B cell (primary cell): Measurements from ENCODE around the gene HS3ST2. TPM values are rescaled to one million over a fixed set of nuclear protein-coding genes. Genes with fewer than 3 reads are reported as not detected.

Experiments used
- ATAC-seq: fragments of 200-7000 bp; cut with Tn5 transposase; one replicate; pipeline ENCODE4 v1.10.0; 2021; ENCODE audit warnings: low read depth, mild to moderate bottlenecking, moderate number of reproducible peaks, moderate library complexity
- CTCF ChIA-PET: fragments of 350-600 bp; sonication (Branson Sonifier 250); formaldehyde crosslinking; loops from one replicate; lab custom pipeline; 2021; ENCODE audit warnings: antibody characterized with exemption, inconsistent platforms; lab: Charles Lee
- POLR2A ChIA-PET: fragments of 350-600 bp; sonication (Branson Sonifier 250); formaldehyde crosslinking; loops from one replicate; lab custom pipeline; 2021; ENCODE audit warnings: antibody characterized with exemption; lab: Charles Lee
- DNase-seq: peaks from one replicate; pipeline ENCODE4 v3.0.0; 2013
- H2AFZ ChIP-seq: 2 replicates; pipeline ENCODE4 v1.6.1; 2012; ENCODE audit warnings: mild to moderate bottlenecking, low read depth, low read length; ENCODE audit not compliant: insufficient read depth, poor library complexity, severe bottlenecking
- H3K27ac ChIP-seq, 2 donors: 1 replicate in 1 of 2; 2 replicates in 1 of 2; pipeline ENCODE4 v1.5.1; 2012 to 2013; ENCODE audit warnings: low read length in 2 of 2, mild to moderate bottlenecking in 2 of 2, moderate library complexity in 1 of 2
- H3K27me3 ChIP-seq, 4 experiments: fragments of 200-600 bp in 1 of 4; sonication (generic) in 1 of 4; replicated peaks in 1 of 4; 1 replicate in 2 of 4; 2 replicates in 2 of 4; pipeline versions ENCODE4 v1.6.1 to v1.7.0; 2013 to 2016; ENCODE audit warnings: low read length in 3 of 4, mild to moderate bottlenecking in 2 of 4, mixed read lengths in 1 of 4, moderate library complexity in 1 of 4; ENCODE audit not compliant: insufficient read depth in 4 of 4, control insufficient read depth in 3 of 4; ENCODE audit errors: control extremely low read depth in 1 of 4
- H3K36me3 ChIP-seq, 2 experiments: replicated peaks in 1 of 2; 1 replicate in 1 of 2; 2 replicates in 1 of 2; pipeline versions ENCODE4 v1.6.1 to v1.7.1; 2013; ENCODE audit warnings: low read length in 1 of 2; ENCODE audit not compliant: insufficient read depth in 2 of 2, control insufficient read depth in 1 of 2; ENCODE audit errors: control extremely low read depth in 1 of 2, extremely low read depth in 1 of 2
- H3K4me1 ChIP-seq, 2 donors: fragments of 200-600 bp in 1 of 2; sonication (generic) in 1 of 2; 1 replicate in 1 of 2; 2 replicates in 1 of 2; pipeline versions ENCODE4 v1.5.1 to v1.6.1; 2013 to 2017; ENCODE audit warnings: low read length in 2 of 2; ENCODE audit not compliant: control insufficient read depth in 2 of 2, insufficient read depth in 2 of 2
- H3K4me2 ChIP-seq: replicated peaks from 2 replicates; pipeline ENCODE3; 2012; ENCODE audit warnings: mild to moderate bottlenecking, low read depth, low read length; ENCODE audit not compliant: poor library complexity, severe bottlenecking
- H3K4me3 ChIP-seq, 5 experiments: fragments of 200-600 bp in 1 of 5; sonication (generic) in 1 of 5; 1 replicate in 3 of 5; 2 replicates in 2 of 5; pipeline versions ENCODE4 v1.5.1 to v1.7.0; 2011 to 2016; ENCODE audit warnings: low read length in 4 of 5, mild to moderate bottlenecking in 4 of 5, low read depth in 2 of 5, control low read depth in 1 of 5, moderate library complexity in 1 of 5; ENCODE audit not compliant: insufficient read depth in 1 of 5; ENCODE audit errors: control extremely low read depth in 1 of 5, extremely low read depth in 1 of 5
- H3K79me2 ChIP-seq: fragments of 200-600 bp; sonication (generic); one replicate; pipeline ENCODE4 v1.6.0; 2016; ENCODE audit warnings: low read length; ENCODE audit not compliant: control insufficient read depth, insufficient read depth
- H3K9ac ChIP-seq: fragments of 200-600 bp; sonication (generic); 2 replicates; pipeline ENCODE4 v1.6.1; 2017; ENCODE audit warnings: mild to moderate bottlenecking, low read length, moderate library complexity
- H3K9me3 ChIP-seq, 3 donors: one replicate each; pipeline versions ENCODE4 v1.6.1 to v1.7.1; 2013; ENCODE audit warnings: low read length in 2 of 3; ENCODE audit not compliant: control insufficient read depth in 2 of 3, insufficient read depth in 1 of 3; ENCODE audit errors: control extremely low read depth in 1 of 3
- H4K20me1 ChIP-seq: 2 replicates; pipeline ENCODE4 v1.6.0; 2012; ENCODE audit warnings: mild to moderate bottlenecking, low read length; ENCODE audit not compliant: insufficient read depth, control insufficient read depth, poor library complexity, severe bottlenecking
- H3K27ac Mint-ChIP-seq: one replicate; pipeline ENCODE4 v1.8.0; 2021; ENCODE audit warnings: mixed read lengths
- H3K27me3 Mint-ChIP-seq: one replicate; pipeline ENCODE4 v1.8.0; 2021; ENCODE audit warnings: mixed read lengths
- H3K4me1 Mint-ChIP-seq: one replicate; pipeline ENCODE4 v1.8.0; 2021; ENCODE audit warnings: mixed read lengths
- H3K4me3 Mint-ChIP-seq: one replicate; pipeline ENCODE4 v1.8.0; 2021; ENCODE audit warnings: mixed read lengths
- H3K9me3 Mint-ChIP-seq: one replicate; pipeline ENCODE4 v1.8.0; 2022; ENCODE audit warnings: mixed read lengths; ENCODE audit not compliant: insufficient read depth
- CTCF ChIP-seq: fragments of 200-600 bp; IDR thresholded peaks from one replicate; pipeline ENCODE4 v1.8.0; 2022; ENCODE audit warnings: antibody characterized with exemption, mild to moderate bottlenecking
- EZH2 ChIP-seq: IDR thresholded peaks from 2 replicates; pipeline ENCODE4 v1.6.1; 2012; ENCODE audit warnings: borderline replicate concordance, low read depth, mild to moderate bottlenecking, moderate library complexity, low read length; ENCODE audit not compliant: insufficient read depth, poor library complexity, severe bottlenecking
- WGBS: methylation state at CpG from one replicate; pipeline ENCODE4 v1.1.5; 2013; ENCODE audit warnings: missing lambda C conversion rate; ENCODE audit not compliant: insufficient coverage; 5-methylcytosine and 5-hydroxymethylcytosine counted together
- intact Hi-C: fragments of 100-400 bp; cut with micrococcal nuclease; formaldehyde crosslinking; loops from one replicate; pipeline ENCODE4 v1.10.0; 2022
- polyA minus RNA-seq: library from RNA; depleted of rRNA, polyadenylated mRNA; stranded (reverse); fragments of >200 nt; gene quantifications from 2 replicates; pipeline ENCODE4 v1.2.3, GENCODE V29; 2012
- polyA plus RNA-seq: library from polyadenylated mRNA; depleted of rRNA; stranded (reverse); fragments of >200 nt; gene quantifications from 2 replicates; pipeline ENCODE4 v1.2.3, GENCODE V29; 2012
- total RNA-seq, 2 donors: library from RNA; stranded (reverse); fragments of 120-200 nt in 1 of 2; gene quantifications; 1 replicate in 1 of 2; 2 replicates in 1 of 2; pipeline versions ENCODE4 v1.2.3 to v1.2.4, GENCODE V29; 2013 to 2022

The HS3ST2 gene
- total RNA-seq (not detected in 2 replicates), polyA plus RNA-seq (not detected in 2 replicates), polyA minus RNA-seq (not detected in 2 replicates)
- total RNA-seq (2013) = not detected

DNA sequence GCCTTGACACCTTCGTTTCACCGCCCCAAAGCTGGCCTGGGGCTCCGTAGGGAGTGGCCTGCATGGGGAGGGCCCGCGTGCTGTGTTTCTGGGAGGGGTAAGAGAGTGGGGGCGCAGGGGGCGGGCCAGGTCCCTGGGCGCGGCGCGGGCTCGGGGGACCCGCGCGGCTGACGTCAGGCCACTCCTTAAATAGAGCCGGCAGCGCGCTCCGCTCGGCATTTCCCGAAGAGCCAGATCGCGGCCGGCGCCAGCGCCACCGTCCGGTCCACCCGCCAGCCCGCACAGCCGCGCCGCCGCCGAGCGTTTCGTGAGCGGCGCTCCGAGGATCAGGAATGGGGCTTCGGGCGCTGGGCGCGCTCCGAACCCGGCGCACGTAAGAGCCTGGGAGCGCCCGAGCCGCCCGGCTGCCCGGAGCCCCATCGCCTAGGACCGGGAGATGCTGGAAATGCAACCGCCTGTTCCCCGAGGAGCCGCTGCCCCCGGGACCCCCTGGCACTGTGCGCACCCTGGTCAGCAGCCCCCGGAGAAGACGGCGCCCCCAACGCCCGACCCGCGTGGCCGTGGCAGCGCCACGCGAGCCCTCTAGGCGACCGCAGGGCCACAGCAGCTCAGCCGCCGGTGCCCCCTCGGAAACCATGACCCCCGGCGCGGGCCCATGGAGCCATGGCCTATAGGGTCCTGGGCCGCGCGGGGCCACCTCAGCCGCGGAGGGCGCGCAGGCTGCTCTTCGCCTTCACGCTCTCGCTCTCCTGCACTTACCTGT is at the start of gene HS3ST2:
Gene HS3ST2 (plus strand): TSS at position 215 of the 763 bp plus-strand sequence. CDS start 449 bp downstream, at position 664.
- H3K9me3 Mint-ChIP-seq = no peaks in the 10 kb centered on the region
- DNase-seq (no peak), ATAC-seq (no peak)
- no peak within 1 kb of the TSS for H3K27ac ChIP-seq
- 7% methylated on average over 90 of the region's 90 CpGs for WGBS
- no peak within 1 kb of the TSS for H3K4me3 ChIP-seq
- peaks cover 54% of the 10 kb centered on the region for H3K27me3 Mint-ChIP-seq
- H3K4me1 ChIP-seq = peaks cover 6 to 16% of the 10 kb centered on the region in 2 donors
- no peaks in the 10 kb centered on the region for H3K36me3 ChIP-seq
- no peaks in the 10 kb centered on the region for H3K79me2 ChIP-seq
- ChIA-PET POLR2A (no interaction called here), CTCF (no interaction called here)
- no peak within 1 kb of the TSS for H3K27ac Mint-ChIP-seq
- no peak for TF ChIP-seq EZH2
- no peak for TF ChIP-seq CTCF
- H3K4me3 Mint-ChIP-seq = peak within 1 kb of the TSS; percentile 23
- H3K27me3 ChIP-seq = peaks cover 0 to 35% (median 20%) of the 10 kb centered on the region in 4 experiments
- H3K4me2 ChIP-seq = peak within 1 kb of the TSS; percentile 42
- H3K9me3 ChIP-seq = peaks cover 0 to 11% (median 0%) of the 10 kb centered on the region in 3 donors
- intact Hi-C loops = no loop called here
- H2AFZ ChIP-seq = peak within 1 kb of the TSS; percentile 16
- H3K4me1 Mint-ChIP-seq = peaks cover 9% of the 10 kb centered on the region
- no peaks in the 10 kb centered on the region for H4K20me1 ChIP-seq
- H3K9ac ChIP-seq = no peak within 1 kb of the TSS

- CTCF ChIA-PET = no interaction called here
- DNase-seq (no peak), ATAC-seq (no peak)
- no peaks in the 10 kb centered on the region for H3K4me1 ChIP-seq
- Mint-ChIP-seq H3K27me3 (peaks cover 14% of the 10 kb centered on the region), H3K9me3 (no peaks in the 10 kb centered on the region), H3K4me3 (no peak overlapping the region), H3K4me1 (no peaks in the 10 kb centered on the region), H3K27ac (no peak overlapping the region)
- H3K4me2 ChIP-seq = no peak overlapping the region
- POLR2A ChIA-PET = no interaction called here
- 82% methylated on average over 5 of the region's 9 CpGs for WGBS
- H3K9ac ChIP-seq = no peak overlapping the region
- H4K20me1 ChIP-seq = no peaks in the 10 kb centered on the region
- no peaks in the 10 kb centered on the region for H3K79me2 ChIP-seq
- intact Hi-C loops = no loop called here
- H2AFZ ChIP-seq = no peak overlapping the region
- H3K36me3 ChIP-seq = no peaks in the 10 kb centered on the region
- no peaks in the 10 kb centered on the region for H3K9me3 ChIP-seq
- TF ChIP-seq EZH2 (no peak), CTCF (no peak)
- no peak overlapping the region for H3K4me3 ChIP-seq
- H3K27me3 ChIP-seq = peaks cover 0 to 9% (median 0%) of the 10 kb centered on the region in 4 experiments
- no peak overlapping the region for H3K27ac ChIP-seq
Measured at GRCh38 chr16:22764662-22765327, 49.2 kb upstream of the HS3ST2 start.
